Body of pancreas (tissue), 4 donors: ENCODE data around the gene PCCA.

ENCODE experiments used
- POLR2A ChIP-seq, 3 donors: fragments of 450-650 bp; IDR thresholded peaks; one replicate each; pipeline ENCODE4 v1.6.1; 2016; ENCODE audit warnings: antibody characterized with exemption in 3 of 3, mild to moderate bottlenecking in 2 of 3
- TF ChIP-seq, protein P1 (sequence below), 7 experiments: fragments of 450-650 bp in 4 of 7; fragments of 200-600 bp in 3 of 7; sonication (generic) in 3 of 7; IDR thresholded peaks; one replicate each; pipeline ENCODE4 v1.5.1; 2016 to 2019; ENCODE audit warnings: antibody characterized with exemption in 7 of 7

DNA sequence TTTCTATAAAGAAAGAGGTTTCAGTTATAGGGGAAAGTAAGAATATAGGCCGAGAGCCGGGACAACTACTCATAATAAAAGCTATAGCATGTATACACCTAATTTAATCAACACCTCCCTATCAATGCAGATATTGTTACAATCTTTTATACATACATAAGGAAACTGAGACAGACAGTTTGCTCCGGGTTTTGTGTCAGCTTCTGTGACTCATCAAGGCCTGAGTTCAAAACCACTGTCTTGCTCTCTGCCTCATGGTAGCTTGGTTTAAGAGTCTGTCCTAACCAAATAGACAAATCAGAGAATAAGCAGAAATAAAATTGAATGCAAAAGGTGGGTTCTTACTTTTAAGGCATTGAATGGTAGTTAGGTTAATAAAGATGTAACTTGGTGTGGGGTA, 276.8 kb downstream of the PCCA start:
- TF ChIP-seq, protein P1, sequence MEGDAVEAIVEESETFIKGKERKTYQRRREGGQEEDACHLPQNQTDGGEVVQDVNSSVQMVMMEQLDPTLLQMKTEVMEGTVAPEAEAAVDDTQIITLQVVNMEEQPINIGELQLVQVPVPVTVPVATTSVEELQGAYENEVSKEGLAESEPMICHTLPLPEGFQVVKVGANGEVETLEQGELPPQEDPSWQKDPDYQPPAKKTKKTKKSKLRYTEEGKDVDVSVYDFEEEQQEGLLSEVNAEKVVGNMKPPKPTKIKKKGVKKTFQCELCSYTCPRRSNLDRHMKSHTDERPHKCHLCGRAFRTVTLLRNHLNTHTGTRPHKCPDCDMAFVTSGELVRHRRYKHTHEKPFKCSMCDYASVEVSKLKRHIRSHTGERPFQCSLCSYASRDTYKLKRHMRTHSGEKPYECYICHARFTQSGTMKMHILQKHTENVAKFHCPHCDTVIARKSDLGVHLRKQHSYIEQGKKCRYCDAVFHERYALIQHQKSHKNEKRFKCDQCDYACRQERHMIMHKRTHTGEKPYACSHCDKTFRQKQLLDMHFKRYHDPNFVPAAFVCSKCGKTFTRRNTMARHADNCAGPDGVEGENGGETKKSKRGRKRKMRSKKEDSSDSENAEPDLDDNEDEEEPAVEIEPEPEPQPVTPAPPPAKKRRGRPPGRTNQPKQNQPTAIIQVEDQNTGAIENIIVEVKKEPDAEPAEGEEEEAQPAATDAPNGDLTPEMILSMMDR (IDR thresholded peaks at IDR 0.05) = no peak
- no peak for TF ChIP-seq POLR2A (IDR thresholded peaks at IDR 0.05)
